Testis (tissue), 5 donors: ENCODE results near the gene UBE2B. TPM values are rescaled to one million over a fixed set of nuclear protein-coding genes. Genes with fewer than 3 reads are reported as not detected.
"Not testable (repeated sequence)": the region's sequence is repeated elsewhere in the genome, so short reads cannot be mapped to it uniquely, and the experiment has no call there.

Experiments used
- DNase-seq: peaks from one replicate; pipeline ENCODE4 v3.0.0-alpha.2; 2019
- H3K27ac ChIP-seq, 2 donors: fragments of 200-600 bp; sonication (generic); one replicate each; pipeline ENCODE4 v1.5.1; 2019
- H3K27me3 ChIP-seq: fragments of 200-600 bp; sonication (generic); one replicate; pipeline ENCODE4 v1.5.1; 2019
- H3K36me3 ChIP-seq: fragments of 200-600 bp; sonication (generic); one replicate; pipeline ENCODE4 v1.5.1; 2017; ENCODE audit warnings: low read depth; ENCODE audit errors: missing control alignments
- H3K4me1 ChIP-seq: fragments of 200-600 bp; sonication (generic); one replicate; pipeline ENCODE4 v1.5.1; 2019
- H3K4me3 ChIP-seq, 2 donors: fragments of 200-600 bp; sonication (generic); one replicate each; pipeline ENCODE4 v1.5.1; 2017 to 2019
- H3K9me3 ChIP-seq: fragments of 200-600 bp; sonication (generic); one replicate; pipeline ENCODE4 v1.5.1; 2017
- POLR2A ChIP-seq: fragments of 450-650 bp; IDR thresholded peaks from one replicate; pipeline ENCODE4 v1.6.1; 2017; ENCODE audit warnings: antibody characterized with exemption, mild to moderate bottlenecking, moderate library complexity
- WGBS, 2 donors: methylation state at CpG; one replicate each; pipeline ENCODE4 v1.1.5; 2018; 5-methylcytosine and 5-hydroxymethylcytosine counted together
- intact Hi-C: fragments of 100-400 bp; cut with DNase I; formaldehyde crosslinking; loops from one replicate; pipeline ENCODE4 v1.15.1; 2023; ENCODE audit warnings: low total_unique reads
- long read RNA-seq, 2 donors: transcript quantifications; one replicate each; lab custom pipeline, GENCODE V29; 2026
- polyA plus RNA-seq: library from polyadenylated mRNA; stranded (reverse); fragments of 350-450 nt; fragmentation: Illumina TruSeq; extraction: RNeasy Lipid Tissue Mini Kit (QIAGEN cat#74804); gene quantifications from one replicate; pipeline ENCODE4 v1.2.3, GENCODE V29; 2014; ENCODE audit warnings: low read depth, low replicate concordance; ENCODE audit not compliant: insufficient read depth
- total RNA-seq, 2 donors: library from RNA; depleted of rRNA; stranded (reverse); fragments of >200 nt; gene quantifications; one replicate each; pipeline ENCODE4 v1.2.3, GENCODE V29; 2016
- TF ChIP-seq, protein P1 (sequence below), 3 experiments: fragments of 450-650 bp in 2 of 3; fragments of 200-600 bp in 1 of 3; sonication (generic) in 1 of 3; IDR thresholded peaks; one replicate each; pipeline ENCODE4 v1.5.1; 2016 to 2019; ENCODE audit warnings: antibody characterized with exemption in 3 of 3, mild to moderate bottlenecking in 2 of 3, moderate library complexity in 1 of 3

UBE2B gene
- 10 to 100 TPM; 70.9 to 87.4 TPM for total RNA-seq
- 95.6 TPM for polyA plus RNA-seq
- long read RNA-seq, donor 1, transcript UBE2B-201 (6 exons, 2,515 nt): major isoform, 191 of 243 reads
- long read RNA-seq, donor 1, partial matches to known transcripts: 23 of 243 reads
- long read RNA-seq, donor 1, other reads (novel, unspliced or antisense): 23 of 243 reads
- long read RNA-seq, donor 2, transcript UBE2B-201 (6 exons, 2,515 nt): major isoform, 77 of 85 reads
- long read RNA-seq, donor 2, partial matches to known transcripts: 0 of 85 reads
- long read RNA-seq, donor 2, other reads (novel, unspliced or antisense): 6 of 85 reads

DNA sequence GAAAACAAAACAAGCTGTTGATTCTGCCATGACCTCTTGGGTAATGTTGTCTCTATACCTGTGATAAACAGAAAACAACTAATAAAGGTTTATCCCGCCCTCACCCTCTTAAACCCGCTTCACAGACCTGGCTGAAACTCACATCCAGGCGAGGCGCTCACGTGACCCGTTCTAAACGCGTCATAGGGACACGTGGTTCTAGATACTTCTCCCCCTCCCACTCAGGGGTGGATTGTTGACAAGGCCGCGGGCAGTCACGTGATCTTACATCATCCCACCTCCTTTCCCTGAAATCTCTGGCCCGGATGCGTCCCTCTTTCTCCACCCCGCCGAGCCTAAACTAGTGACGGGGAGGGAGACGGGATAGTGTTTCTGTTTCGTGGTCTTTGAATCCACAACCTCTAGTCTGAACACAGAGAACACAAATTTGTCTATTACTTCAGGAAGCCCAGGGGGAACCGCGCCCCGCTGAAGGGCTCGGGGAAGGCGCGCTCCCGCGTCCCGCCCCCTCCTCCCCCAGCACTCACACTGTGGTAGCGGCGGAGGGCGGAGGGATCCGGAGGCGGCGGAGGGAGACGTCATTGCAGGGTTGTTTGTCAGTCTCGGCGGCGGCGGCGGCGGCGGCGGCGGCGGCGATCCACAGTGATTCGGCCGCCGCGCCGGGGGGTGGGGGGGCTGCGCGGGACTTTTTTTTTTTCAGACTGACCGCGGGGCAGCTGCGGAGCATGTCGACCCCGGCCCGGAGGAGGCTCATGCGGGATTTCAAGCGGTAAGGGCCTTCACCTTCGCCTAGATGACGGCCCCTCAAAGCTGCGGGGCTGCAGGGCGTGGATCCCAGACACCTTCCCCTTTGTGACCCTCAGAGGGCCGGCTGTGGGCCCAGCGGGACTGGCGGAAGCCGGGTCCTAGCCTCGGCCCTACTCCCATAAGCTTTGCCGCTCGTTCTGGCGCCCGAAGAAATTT, at the start of gene UBE2B:
Gene UBE2B, plus strand, starts transcription at position 699 of the 963 bp plus-strand sequence. Its CDS starts 27 bp downstream, at position 726.
- intact Hi-C loops: no loop called here
- 1% methylated on average over 43 to 62 of the region's 74 CpGs for WGBS, 2 donors
- Histone ChIP-seq H3K27me3 (no peaks in the 10 kb centered on the region), H3K27ac (peak within 1 kb of the TSS; percentile 96 to 100), H3K9me3 (no peaks in the 10 kb centered on the region), H3K36me3 (no peaks in the 10 kb centered on the region), H3K4me1 (peaks cover 31% of the 10 kb centered on the region), H3K4me3 (peak within 1 kb of the TSS; percentile 94 to 100)
- peak; percentile 100 for DNase-seq
- TF ChIP-seq, protein P1, sequence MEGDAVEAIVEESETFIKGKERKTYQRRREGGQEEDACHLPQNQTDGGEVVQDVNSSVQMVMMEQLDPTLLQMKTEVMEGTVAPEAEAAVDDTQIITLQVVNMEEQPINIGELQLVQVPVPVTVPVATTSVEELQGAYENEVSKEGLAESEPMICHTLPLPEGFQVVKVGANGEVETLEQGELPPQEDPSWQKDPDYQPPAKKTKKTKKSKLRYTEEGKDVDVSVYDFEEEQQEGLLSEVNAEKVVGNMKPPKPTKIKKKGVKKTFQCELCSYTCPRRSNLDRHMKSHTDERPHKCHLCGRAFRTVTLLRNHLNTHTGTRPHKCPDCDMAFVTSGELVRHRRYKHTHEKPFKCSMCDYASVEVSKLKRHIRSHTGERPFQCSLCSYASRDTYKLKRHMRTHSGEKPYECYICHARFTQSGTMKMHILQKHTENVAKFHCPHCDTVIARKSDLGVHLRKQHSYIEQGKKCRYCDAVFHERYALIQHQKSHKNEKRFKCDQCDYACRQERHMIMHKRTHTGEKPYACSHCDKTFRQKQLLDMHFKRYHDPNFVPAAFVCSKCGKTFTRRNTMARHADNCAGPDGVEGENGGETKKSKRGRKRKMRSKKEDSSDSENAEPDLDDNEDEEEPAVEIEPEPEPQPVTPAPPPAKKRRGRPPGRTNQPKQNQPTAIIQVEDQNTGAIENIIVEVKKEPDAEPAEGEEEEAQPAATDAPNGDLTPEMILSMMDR (IDR thresholded peaks at IDR 0.05): peak in 1 of 3 experiments; percentile 13
- TF ChIP-seq POLR2A: peak; percentile 76

DNA sequence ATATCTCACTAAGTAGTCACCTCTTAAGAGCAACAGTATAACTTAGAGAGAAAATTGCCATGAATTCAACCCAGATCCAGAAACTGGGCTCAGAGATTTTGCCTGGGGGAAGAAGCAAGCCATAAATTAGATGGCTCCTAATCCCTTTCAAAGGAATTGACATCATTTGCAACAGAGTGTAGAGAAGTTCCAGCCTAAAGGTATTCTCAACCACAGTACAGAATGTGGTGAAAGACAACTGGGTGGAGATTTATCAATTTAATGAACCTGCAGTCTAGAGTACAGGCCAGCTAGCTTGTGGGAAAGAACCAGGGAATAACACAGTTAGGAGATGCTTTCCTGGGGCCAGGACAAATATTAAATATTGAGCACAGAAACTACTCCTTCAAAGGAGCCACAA, 44.0 kb upstream of the UBE2B start:
- intact Hi-C loops: no loop called here
- no peak for TF ChIP-seq POLR2A
- TF ChIP-seq, protein P1 (IDR thresholded peaks at IDR 0.05): no peak
- DNase-seq: no peak
- no peaks in the 10 kb centered on the region for H3K9me3 ChIP-seq
- no peak overlapping the region for H3K27ac ChIP-seq
- no peak overlapping the region for H3K4me3 ChIP-seq
- H3K36me3 ChIP-seq: no peaks in the 10 kb centered on the region
- no peaks in the 10 kb centered on the region for H3K4me1 ChIP-seq
- H3K27me3 ChIP-seq: no peaks in the 10 kb centered on the region

DNA sequence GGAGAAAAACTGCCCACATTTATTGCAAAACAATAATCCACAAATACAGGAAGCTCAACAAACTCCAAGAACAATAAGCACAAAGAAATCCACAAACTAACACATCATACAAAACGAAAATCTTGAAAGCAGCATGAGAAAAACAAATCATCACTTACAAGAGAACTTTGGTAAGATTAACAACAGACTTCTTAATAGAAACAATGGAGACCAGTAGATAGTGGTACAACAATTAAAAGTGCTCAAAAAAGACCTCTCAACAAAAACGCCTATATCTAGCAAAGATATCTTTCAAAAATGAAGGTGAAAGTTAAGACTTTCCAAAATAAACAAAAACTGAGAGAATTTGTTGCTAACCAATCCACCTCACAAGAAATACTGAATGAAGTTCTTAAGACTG, 42.8 kb upstream of the UBE2B start:
- Histone ChIP-seq H3K36me3 (no peaks in the 10 kb centered on the region), H3K9me3 (no peaks in the 10 kb centered on the region), H3K27ac (no peak overlapping the region), H3K27me3 (no peaks in the 10 kb centered on the region), H3K4me1 (no peaks in the 10 kb centered on the region), H3K4me3 (no peak overlapping the region)
- 79 to 90% methylated on average over 2 of the region's 2 CpGs for WGBS, 2 donors
- DNase-seq: no peak
- no peak for TF ChIP-seq POLR2A
- TF ChIP-seq, protein P1 (IDR thresholded peaks at IDR 0.05): no peak
- intact Hi-C loops: no loop called here

DNA sequence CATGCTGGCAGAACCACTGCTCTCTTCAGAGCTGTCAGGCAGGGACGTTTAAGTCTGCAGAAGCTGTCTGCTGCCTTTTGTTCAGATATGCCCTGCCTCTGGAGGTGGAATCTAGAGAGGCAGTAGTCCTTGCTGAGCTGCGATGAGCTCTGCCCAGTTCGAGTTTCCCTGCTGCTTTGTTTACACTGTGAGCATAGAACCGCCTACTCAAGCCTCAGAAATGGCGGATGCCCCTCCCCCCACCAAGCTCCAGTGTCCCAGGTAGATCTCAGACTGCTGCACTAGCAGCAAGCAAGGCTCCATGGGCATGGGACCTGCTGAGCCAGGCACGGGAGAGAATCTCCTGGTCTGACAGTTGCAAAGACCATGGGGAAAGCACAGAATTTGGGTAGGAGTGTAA, 34.5 kb upstream of the UBE2B start:
- DNase-seq, H3K36me3 ChIP-seq, H3K4me1 ChIP-seq, H3K27ac ChIP-seq, H3K27me3 ChIP-seq, H3K9me3 ChIP-seq, intact Hi-C loops, H3K4me3 ChIP-seq: not testable (repeated sequence)
- 84 to 85% methylated on average over 4 to 6 of the region's 6 CpGs for WGBS, 2 donors

DNA sequence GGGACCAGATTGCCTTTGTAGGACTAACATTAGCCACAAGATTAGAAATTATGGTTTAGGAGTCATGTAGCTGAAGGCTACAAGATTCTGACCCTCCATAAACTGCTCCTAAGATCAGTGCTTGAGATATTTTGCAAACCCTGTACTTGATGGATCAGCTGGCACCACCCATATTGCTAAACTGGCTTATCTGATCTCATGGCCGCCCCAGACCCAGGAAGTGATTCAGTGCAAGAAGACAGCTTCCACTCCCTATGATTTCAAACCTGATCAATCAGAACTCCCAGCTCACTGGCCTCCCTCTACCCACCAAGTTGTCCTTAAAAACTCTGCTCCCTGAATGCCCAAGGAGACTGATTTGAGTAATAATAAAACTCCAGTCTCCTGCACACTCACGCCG, 27.9 kb upstream of the UBE2B start:
- DNase-seq, H3K36me3 ChIP-seq, H3K4me3 ChIP-seq, H3K4me1 ChIP-seq, H3K27ac ChIP-seq, H3K27me3 ChIP-seq, intact Hi-C loops, H3K9me3 ChIP-seq: not testable (repeated sequence)
- WGBS, 2 donors: 85 to 96% methylated on average over 3 of the region's 3 CpGs

DNA sequence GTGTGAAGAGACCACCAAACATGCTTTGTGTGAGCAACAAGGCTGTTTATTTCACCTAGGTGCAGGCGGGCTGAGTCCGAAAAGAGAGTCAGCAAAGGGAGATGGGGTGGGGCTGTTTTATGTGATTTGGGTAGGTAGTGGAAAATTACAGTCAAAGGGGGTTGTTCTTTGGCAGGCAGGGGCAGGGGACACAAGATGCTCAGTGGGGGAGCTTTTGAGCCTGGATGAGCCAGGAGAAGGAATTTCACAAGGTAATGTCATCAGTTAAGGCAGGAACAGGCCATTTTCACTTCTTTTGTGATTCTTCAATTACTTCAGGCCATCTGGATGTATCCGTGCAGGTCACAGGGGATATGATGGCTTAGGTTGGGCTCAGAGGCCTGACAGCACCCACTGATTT, 25.9 kb upstream of the UBE2B start:
- H3K4me3 ChIP-seq, H3K27ac ChIP-seq, H3K4me1 ChIP-seq, DNase-seq, intact Hi-C loops, H3K27me3 ChIP-seq, H3K36me3 ChIP-seq, H3K9me3 ChIP-seq: not testable (repeated sequence)
- 80 to 96% methylated on average over 3 of the region's 3 CpGs for WGBS, 2 donors
